NCI-H1694 treated with DMSO at 0.1 percent for 48 hours (cell line): Measurements from ENCODE around the gene SLX9.

Source experiments
- DNase-seq: peaks from one replicate; lab custom pipeline; 2025; lab: John Stamatoyannopoulos, UW

Gene SLX9

GRCh38 chr21:44977616-44978340 is 37.9 kb downstream of the SLX9 start:
- no peak for DNase-seq

- no peak for DNase-seq
Measured at GRCh38 chr21:44979687-44980561, 40.1 kb downstream of the SLX9 start.

GRCh38 chr21:44980562-44981489 is 41.0 kb downstream of the SLX9 start:
- no peak for DNase-seq

- no peak for DNase-seq
Measured at GRCh38 chr21:44982558-44983250, 42.9 kb downstream of the SLX9 start.

GRCh38 chr21:44983421-44984206 is 43.8 kb downstream of the SLX9 start:
- DNase-seq = no peak

- peak; percentile 70 for DNase-seq
Measured at GRCh38 chr21:44984428-44984791, 44.6 kb downstream of the SLX9 start.

GRCh38 chr21:44984792-44985440 is 45.1 kb downstream of the SLX9 start:
- no peak for DNase-seq

GRCh38 chr21:44985441-44986401 is 45.9 kb downstream of the SLX9 start:
- peak; percentile 51 for DNase-seq

GRCh38 chr21:44986471-44987291 is 46.9 kb downstream of the SLX9 start:
- no peak for DNase-seq

- no peak for DNase-seq
Measured at GRCh38 chr21:44987301-44987885, 47.6 kb downstream of the SLX9 start.

- no peak for DNase-seq
Measured at GRCh38 chr21:44987886-44988606, 48.2 kb downstream of the SLX9 start.

GRCh38 chr21:44988607-44989536 is 49.0 kb downstream of the SLX9 start:
- DNase-seq = no peak

GRCh38 chr21:44989537-44989886 is 49.7 kb downstream of the SLX9 start:
- DNase-seq = no peak

GRCh38 chr21:44989943-44990780 is 50.3 kb downstream of the SLX9 start:
- no peak for DNase-seq

GRCh38 chr21:44990921-44991320 is 51.1 kb downstream of the SLX9 start:
- DNase-seq = no peak
